ENCODE data around the gene CYTH4. TPM values are rescaled to one million over a fixed set of nuclear protein-coding genes. Genes with fewer than 3 reads are reported as not detected.
A peak's percentile ranks its signal among the peaks of the same experiment; 100 is the strongest.

CYTH4 gene
- total and polyA plus RNA-seq, 2 of the 8 experiments (the other 6 are each of a cell fraction or from before 2014, with no cell fraction given) = 0.09 TPM; not detected in 1

DNA sequence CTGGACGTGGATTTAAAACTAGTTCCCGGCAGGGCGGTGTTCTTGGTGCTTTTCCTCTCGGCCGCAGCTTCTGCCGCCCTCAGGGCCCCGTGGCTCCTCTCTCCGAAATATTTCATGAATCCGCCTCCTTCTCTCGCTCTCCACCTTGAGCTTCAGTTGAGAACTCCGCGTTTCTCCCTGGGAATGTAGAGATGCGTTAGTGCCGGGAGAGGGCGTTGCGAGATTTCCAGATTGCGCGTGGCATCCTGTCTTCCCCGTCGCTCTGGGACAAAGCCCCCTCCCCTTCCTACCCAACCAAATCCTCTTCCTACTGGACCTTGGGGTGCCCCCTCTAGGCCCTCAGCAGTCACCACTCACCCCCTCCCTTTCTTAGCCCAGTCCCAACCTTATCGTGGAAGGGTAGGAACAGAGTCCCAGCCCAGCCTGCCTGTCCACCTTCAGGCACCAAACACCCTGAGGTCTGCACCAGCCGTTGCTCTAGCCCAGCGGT lies 22.7 kb upstream of the CYTH4 start:
- peaks cover 4 to 12% (median 5%) of the 10 kb centered on the region in 4 experiments for H3K4me1 ChIP-seq (replicated peaks in 1 of 4; ENCODE audit: control insufficient read depth in 3 of 4, insufficient read depth in 4 of 4, low read length in 3 of 4)
- no peaks in the 10 kb centered on the region for H4K20me1 ChIP-seq (replicated peaks in 1 of 2; ENCODE audit: control insufficient read depth in 1 of 2, insufficient read depth in 2 of 2, low read length in 2 of 2)
- H3K4me2 ChIP-seq (ENCODE audit: insufficient read depth in 1 of 2, low read depth in 2 of 2, low read length in 2 of 2) = peak overlapping the region; percentile 26 to 58
- no peak overlapping the region for H3K27ac ChIP-seq (ENCODE audit: low read depth, low read length)
- peak overlapping the region in 2 of 4 experiments; percentile 7 to 40; a peak in 2 of 8 replicates for H3K4me3 ChIP-seq (ENCODE audit: extremely low read depth in 1 of 4, insufficient read depth in 2 of 4, low read depth in 3 of 4, low read length in 4 of 4)
- H3K4ac ChIP-seq (replicated peaks; ENCODE audit: insufficient read length, low read depth, low read length) = no peak overlapping the region
- H3K18ac ChIP-seq (ENCODE audit: extremely low read depth, low read length) = no peak overlapping the region
- H3K79me2 ChIP-seq (ENCODE audit: control insufficient read depth in 1 of 2, insufficient read depth in 2 of 2, low read length in 2 of 2) = no peaks in the 10 kb centered on the region
- no peak overlapping the region for H4K8ac ChIP-seq (ENCODE audit: extremely low read depth, insufficient read depth, low read length)
- no peak overlapping the region for H4K91ac ChIP-seq (replicated peaks; ENCODE audit: insufficient read length, low read length)
- DNase-seq (ENCODE audit: low read depth in 1 of 2, low spot score in 2 of 2) (peak in 1 of 2 experiments; percentile 67), FAIRE-seq (peak; percentile 45)
- peaks cover 10 to 11% of the 10 kb centered on the region in 2 experiments for H3K9me3 ChIP-seq (ENCODE audit: insufficient read depth in 2 of 2, low read depth in 1 of 2, low read length in 1 of 2)
- peaks cover 0 to 12% (median 7%) of the 10 kb centered on the region in 4 experiments; a peak in 2 of 7 replicates for H3K27me3 ChIP-seq (replicated peaks in 1 of 4; ENCODE audit: control insufficient read depth in 3 of 4, extremely low read depth in 1 of 4, insufficient read depth in 3 of 4, low read length in 3 of 4)
- H3K9ac ChIP-seq (replicated peaks in 1 of 4; ENCODE audit: extremely low read depth in 1 of 4, low read depth in 3 of 4, low read length in 3 of 4) = no peak overlapping the region
- H2BK120ac ChIP-seq (replicated peaks; ENCODE audit: low read depth, low read length) = no peak overlapping the region
- H3K14ac ChIP-seq (ENCODE audit: insufficient read length) = no peak overlapping the region
- H2BK15ac ChIP-seq (ENCODE audit: low read length) = 0 out of 2 replicates have a peak overlapping the region, but pooled peaks have one; percentile 9
- H3K23me2 ChIP-seq (ENCODE audit: low read depth, low read length) = no peaks in the 10 kb centered on the region; the same call in 1 of the 2 replicates
- POLR2A ChIA-PET (ENCODE audit: partially characterized antibody) = interaction anchor here (0.8 to 1.3 kb wide), 3 partner anchors 12 to 227 kb away, joined by 3 read pairs; no protein-coding TSS in a partner anchor
- no peak overlapping the region for H2BK12ac ChIP-seq (ENCODE audit: low read depth, low read length)
- H4K5ac ChIP-seq (ENCODE audit: insufficient read length, low read depth, low read length) = peak overlapping the region; percentile 1
- CTCF ChIA-PET (ENCODE audit: partially characterized antibody) = interaction anchor here (0.6 to 5.9 kb wide), 68 partner anchors 10 to 840 kb away, joined by 3 to 97 read pairs (median 5); partner anchors contain the start of genes KCTD17, MFNG, RAC2 and TST
- no peak overlapping the region for H2BK20ac ChIP-seq (ENCODE audit: low read length)
- no peaks in the 10 kb centered on the region for H3K79me1 ChIP-seq (ENCODE audit: low read depth, low read length)
- 18% methylated on average over 23 of the region's 23 CpGs; no CpG with 5 or more reads in 1 of the 2 experiments for WGBS, 2 experiments (ENCODE audit: extremely low coverage in 1 of 2, insufficient coverage in 1 of 2, insufficient read length in 1 of 2, insufficient replicate concordance in 2 of 2, low coverage in 1 of 2, low lambda C conversion rate in 2 of 2, missing lambda C conversion rate in 1 of 2)
- H2BK5ac ChIP-seq (ENCODE audit: low read depth, low read length) = no peak overlapping the region
- no peak overlapping the region for H3K56ac ChIP-seq (replicated peaks; ENCODE audit: insufficient read length, low read depth, low read length)
- H3K36me3 ChIP-seq (ENCODE audit: control insufficient read depth in 2 of 4, insufficient read depth in 4 of 4, low read length in 3 of 4) = no peaks in the 10 kb centered on the region
- peak overlapping the region; percentile 96; the same call in 1 of the 2 replicates for H2AFZ ChIP-seq (ENCODE audit: low read length)
- no peak overlapping the region for H3K23ac ChIP-seq (ENCODE audit: insufficient read length)
- no peak overlapping the region for H2AK5ac ChIP-seq (ENCODE audit: low read depth, low read length)
- TF ChIP-seq CHD2 (IDR thresholded peaks at IDR 0.05; ENCODE audit: low read length) (peak; percentile 82), CTBP2 (IDR thresholded peaks at IDR 0.05; ENCODE audit: borderline replicate concordance, insufficient read depth, insufficient read length, low read length) (no peak), KDM5A (IDR thresholded peaks at IDR 0.05; ENCODE audit: low read length) (no peak), NRF1 (IDR thresholded peaks at IDR 0.05; ENCODE audit: low read depth, low read length) (no peak), HDAC2 (IDR thresholded peaks at IDR 0.05; ENCODE audit: borderline replicate concordance in 1 of 2, low read depth in 2 of 2, low read length in 2 of 2) (peak; percentile 81 to 82; a peak in 2 of 4 replicates), CTCF (IDR thresholded peaks at IDR 0.05; ENCODE audit: control extremely low read depth in 1 of 3, insufficient read depth in 1 of 3, low read depth in 1 of 3, low read length in 3 of 3) (peak; percentile 46 to 70 (median 69)), POLR2A (IDR thresholded peaks at IDR 0.05; ENCODE audit: control extremely low read depth in 1 of 2, low read depth in 2 of 2, low read length in 2 of 2) (no peak), ASH2L (IDR thresholded peaks at IDR 0.05; ENCODE audit: low read length) (peak; percentile 36), HDAC6 (IDR thresholded peaks at IDR 0.05; ENCODE audit: low read depth, low read length) (no peak), EP300 (IDR thresholded peaks at IDR 0.05; ENCODE audit: borderline replicate concordance in 1 of 2, low read depth in 2 of 2, low read length in 2 of 2) (no peak)

All from H1 (cell line).